H1 (cell line): ENCODE results near the gene ANKS1A. TPM values are rescaled to one million over a fixed set of nuclear protein-coding genes. Genes with fewer than 3 reads are reported as not detected.

Experiments used
- CTCF ChIA-PET: fragments of 300-600 bp; sonication (Branson Sonifier 250); formaldehyde crosslinking; loops from one replicate; lab custom pipeline; 2021; ENCODE audit not compliant: partially characterized antibody; lab: Charles Lee
- POLR2A ChIA-PET: fragments of 300-600 bp; sonication (Branson Sonifier 250); formaldehyde crosslinking; loops from one replicate; lab custom pipeline; 2021; ENCODE audit warnings: inconsistent platforms; ENCODE audit not compliant: partially characterized antibody; lab: Charles Lee
- DNase-seq, 2 experiments: peaks; one replicate each; pipeline versions ENCODE4 v3.0.0 to v3.0.0-alpha.2; 2010 to 2022; ENCODE audit warnings: low spot score in 2 of 2, low read depth in 1 of 2, mixed read lengths in 1 of 2
- FAIRE-seq: peaks from 2 replicates; lab custom pipeline; 2011; peaks lifted over from hg19 to GRCh38; lab: Jason Lieb, UNC
- H2AFZ ChIP-seq: 2 replicates; pipeline ENCODE4 v1.8.1; 2012; ENCODE audit warnings: low read length, inconsistent platforms
- H2AK5ac ChIP-seq: 2 replicates; pipeline ENCODE4 v1.6.1; 2013; ENCODE audit warnings: low read depth, low read length
- H2BK120ac ChIP-seq: replicated peaks from 2 replicates; pipeline ENCODE3; 2013; ENCODE audit warnings: low read depth, low read length, inconsistent platforms
- H2BK12ac ChIP-seq: 2 replicates; pipeline ENCODE4 v1.6.1; 2013; ENCODE audit warnings: low read depth, low read length
- H2BK15ac ChIP-seq: 2 replicates; pipeline ENCODE4 v1.6.1; 2013; ENCODE audit warnings: low read length
- H2BK20ac ChIP-seq: 2 replicates; pipeline ENCODE4 v1.6.1; 2013; ENCODE audit warnings: low read length
- H2BK5ac ChIP-seq: 2 replicates; pipeline ENCODE4 v1.6.1; 2013; ENCODE audit warnings: low read depth, low read length
- H3K14ac ChIP-seq: 2 replicates; pipeline ENCODE4 v1.6.1; 2013; ENCODE audit warnings: inconsistent platforms; ENCODE audit not compliant: insufficient read length
- H3K18ac ChIP-seq: 2 replicates; pipeline ENCODE4 v1.6.1; 2013; ENCODE audit warnings: low read length; ENCODE audit errors: extremely low read depth
- H3K23ac ChIP-seq: 2 replicates; pipeline ENCODE4 v1.6.1; 2013; ENCODE audit warnings: inconsistent platforms; ENCODE audit not compliant: insufficient read length
- H3K23me2 ChIP-seq: 2 replicates; pipeline ENCODE4 v1.6.1; 2013; ENCODE audit warnings: low read depth, low read length
- H3K27ac ChIP-seq: 2 replicates; pipeline ENCODE4 v1.6.1; 2011; ENCODE audit warnings: low read depth, low read length, inconsistent platforms
- H3K27me3 ChIP-seq, 4 experiments: replicated peaks in 1 of 4; 1 replicate in 1 of 4; 2 replicates in 3 of 4; pipeline versions ENCODE4 v1.6.1 to v1.8.1; 2011 to 2013; ENCODE audit warnings: low read length in 3 of 4, mild to moderate bottlenecking in 3 of 4, inconsistent platforms in 2 of 4, mixed read lengths in 2 of 4, moderate library complexity in 1 of 4; ENCODE audit not compliant: control insufficient read depth in 3 of 4, insufficient read depth in 3 of 4; ENCODE audit errors: extremely low read depth in 1 of 4
- H3K36me3 ChIP-seq, 4 experiments: 2 replicates each; pipeline versions ENCODE4 v1.6.1 to v1.8.1; 2011 to 2013; ENCODE audit warnings: mild to moderate bottlenecking in 4 of 4, low read length in 3 of 4, moderate library complexity in 2 of 4, control low read depth in 1 of 4, inconsistent platforms in 1 of 4; ENCODE audit not compliant: insufficient read depth in 4 of 4, control insufficient read depth in 2 of 4
- H3K4ac ChIP-seq: replicated peaks from 2 replicates; pipeline ENCODE3; 2013; ENCODE audit warnings: low read length, low read depth, mixed read lengths, inconsistent platforms; ENCODE audit not compliant: insufficient read length
- H3K4me1 ChIP-seq, 4 experiments: replicated peaks in 1 of 4; 1 replicate in 1 of 4; 2 replicates in 3 of 4; pipeline versions ENCODE4 v1.6.1 to v1.8.1; 2011 to 2013; ENCODE audit warnings: low read length in 3 of 4, inconsistent platforms in 2 of 4, mixed read lengths in 1 of 4; ENCODE audit not compliant: insufficient read depth in 4 of 4, control insufficient read depth in 3 of 4
- H3K4me2 ChIP-seq, 2 experiments: 2 replicates each; pipeline versions ENCODE4 v1.6.1 to v1.8.1; 2011 to 2013; ENCODE audit warnings: low read depth in 2 of 2, low read length in 2 of 2, control low read depth in 1 of 2, inconsistent platforms in 1 of 2, mild to moderate bottlenecking in 1 of 2; ENCODE audit not compliant: insufficient read depth in 1 of 2
- H3K4me3 ChIP-seq, 4 experiments: fragments of 200-600, 300-600 bp in 1 of 4; sonication (generic), shearing (Covaris generic), sonication (Bioruptor Twin) in 1 of 4; 2 replicates each; pipeline versions ENCODE4 v1.5.1 to v1.8.1; 2011 to 2016; ENCODE audit warnings: low read length in 4 of 4, low read depth in 3 of 4, control low read depth in 2 of 4, inconsistent platforms in 2 of 4, mild to moderate bottlenecking in 2 of 4, mixed read lengths in 1 of 4, moderate library complexity in 1 of 4; ENCODE audit not compliant: insufficient read depth in 2 of 4; ENCODE audit errors: extremely low read depth in 1 of 4
- H3K56ac ChIP-seq: replicated peaks from 2 replicates; pipeline ENCODE3; 2013; ENCODE audit warnings: low read depth, mild to moderate bottlenecking, mixed read lengths, low read length, inconsistent platforms; ENCODE audit not compliant: insufficient read length
- H3K79me1 ChIP-seq: 2 replicates; pipeline ENCODE4 v1.6.1; 2013; ENCODE audit warnings: low read depth, low read length, control low read depth
- H3K79me2 ChIP-seq, 2 experiments: 2 replicates each; pipeline versions ENCODE4 v1.6.1 to v1.8.1; 2012 to 2013; ENCODE audit warnings: low read length in 2 of 2, mild to moderate bottlenecking in 2 of 2, inconsistent platforms in 1 of 2; ENCODE audit not compliant: insufficient read depth in 2 of 2, control insufficient read depth in 1 of 2
- H3K9ac ChIP-seq, 4 experiments: replicated peaks in 1 of 4; 1 replicate in 1 of 4; 2 replicates in 3 of 4; pipeline versions ENCODE4 v1.6.1 to v1.8.1; 2011 to 2013; ENCODE audit warnings: low read depth in 3 of 4, low read length in 3 of 4, control low read depth in 2 of 4, mild to moderate bottlenecking in 2 of 4, moderate library complexity in 2 of 4, inconsistent platforms in 1 of 4; ENCODE audit errors: extremely low read depth in 1 of 4
- H3K9me3 ChIP-seq, 2 experiments: 2 replicates each; pipeline versions ENCODE4 v1.6.1 to v1.8.1; 2012 to 2013; ENCODE audit warnings: mild to moderate bottlenecking in 2 of 2, moderate library complexity in 2 of 2, control low read depth in 1 of 2, inconsistent platforms in 1 of 2, low read depth in 1 of 2, low read length in 1 of 2, mixed read lengths in 1 of 2; ENCODE audit not compliant: insufficient read depth in 2 of 2
- H4K20me1 ChIP-seq, 2 experiments: replicated peaks in 1 of 2; 2 replicates each; pipeline versions ENCODE3 to v1.8.1; 2011 to 2013; ENCODE audit warnings: inconsistent platforms in 2 of 2, low read length in 2 of 2, mild to moderate bottlenecking in 1 of 2; ENCODE audit not compliant: insufficient read depth in 2 of 2, control insufficient read depth in 1 of 2
- H4K5ac ChIP-seq: 2 replicates; pipeline ENCODE4 v1.6.1; 2013; ENCODE audit warnings: low read length, low read depth, mixed read lengths, inconsistent platforms; ENCODE audit not compliant: insufficient read length
- H4K8ac ChIP-seq: 2 replicates; pipeline ENCODE4 v1.8.0; 2013; ENCODE audit warnings: mild to moderate bottlenecking, moderate library complexity, low read length, inconsistent platforms; ENCODE audit not compliant: insufficient read depth; ENCODE audit errors: extremely low read depth
- H4K91ac ChIP-seq: replicated peaks from 2 replicates; pipeline ENCODE3; 2013; ENCODE audit warnings: low read length, mixed read lengths, inconsistent platforms; ENCODE audit not compliant: insufficient read length
- BCL11A ChIP-seq, 2 experiments: IDR thresholded peaks; one replicate each; pipeline ENCODE4 v1.6.1; 2011; ENCODE audit warnings: low read depth in 2 of 2, low read length in 2 of 2, mild to moderate bottlenecking in 2 of 2
- CBX5 ChIP-seq: fragments of 300-800, 300-1000 bp; sonication (generic); IDR thresholded peaks from 2 replicates; pipeline ENCODE4 v1.7.1; 2016; ENCODE audit warnings: antibody characterized with exemption, low read length, low read depth
- CEBPB ChIP-seq: IDR thresholded peaks from 2 replicates; pipeline ENCODE4 v1.6.1; 2012; ENCODE audit warnings: low read depth, low read length
- E2F6 ChIP-seq: IDR thresholded peaks from 2 replicates; pipeline ENCODE4 v1.6.1; 2012; ENCODE audit warnings: inconsistent platforms
- HDAC2 ChIP-seq, 2 experiments: fragments of 300-600 bp in 1 of 2; sonication (generic) in 1 of 2; IDR thresholded peaks; 2 replicates each; pipeline ENCODE4 v1.6.1; 2011 to 2012; ENCODE audit warnings: low read depth in 2 of 2, low read length in 2 of 2, mild to moderate bottlenecking in 2 of 2, moderate library complexity in 2 of 2, borderline replicate concordance in 1 of 2, inconsistent platforms in 1 of 2
- MAX ChIP-seq: IDR thresholded peaks from 2 replicates; pipeline ENCODE4 v1.6.1; 2012; ENCODE audit warnings: inconsistent platforms
- RXRA ChIP-seq: IDR thresholded peaks from 2 replicates; pipeline ENCODE4 v1.6.1; 2011; ENCODE audit warnings: low read depth, mild to moderate bottlenecking, low read length, moderate library complexity; ENCODE audit not compliant: insufficient read depth
- SIN3A ChIP-seq, 2 experiments: IDR thresholded peaks in 1 of 2; conservative IDR thresholded peaks in 1 of 2; 2 replicates each; pipeline ENCODE4 v1.6.1; 2011 to 2012; ENCODE audit warnings: low read length in 2 of 2, improper control_type of control experiment in 1 of 2, low read depth in 1 of 2, mild to moderate bottlenecking in 1 of 2
- TAF7 ChIP-seq: optimal IDR thresholded peaks from 2 replicates; pipeline ENCODE3; 2011; ENCODE audit warnings: low read depth, mild to moderate bottlenecking, inconsistent platforms, low read length, moderate library complexity, borderline replicate concordance
- TEAD4 ChIP-seq: IDR thresholded peaks from 2 replicates; pipeline ENCODE4 v1.6.1; 2012; ENCODE audit warnings: low read depth, low read length, inconsistent platforms, mixed read lengths
- USF2 ChIP-seq: IDR thresholded peaks from 2 replicates; pipeline ENCODE4 v1.6.1; 2011; ENCODE audit warnings: low read length, improper control_type of control experiment
- WGBS, 2 experiments: shearing (Covaris generic) in 1 of 2; methylation state at CpG; one replicate each; pipeline versions ENCODE4 v1.1.6 to v1.1.7; 2013 to 2015; ENCODE audit warnings: low lambda C conversion rate in 2 of 2, mixed read lengths in 2 of 2, inconsistent platforms in 1 of 2, low coverage in 1 of 2, missing lambda C conversion rate in 1 of 2; ENCODE audit not compliant: insufficient replicate concordance in 2 of 2, insufficient coverage in 1 of 2, insufficient read length in 1 of 2; ENCODE audit errors: extremely low coverage in 1 of 2, missing lambda C conversion rate in 1 of 2; 5-methylcytosine and 5-hydroxymethylcytosine counted together
- polyA plus RNA-seq, 7 experiments: library from polyadenylated mRNA; depleted of rRNA in 3 of 7; stranded (reverse) in 5 of 7; unstranded in 2 of 7; fragments of >200 nt in 5 of 7; fragments of 200-250 nt in 2 of 7; gene quantifications; 1 replicate in 5 of 7; 2 replicates in 1 of 7; 4 replicates in 1 of 7; pipeline versions ENCODE4 v1.2.1 to v1.2.3, GENCODE V29; 2011 to 2013; ENCODE audit warnings: missing spikeins in 2 of 7, mixed read lengths in 2 of 7
- total RNA-seq: library from RNA; stranded (reverse); fragmentation: NEBNext Ultra II Directional; extraction: Animal tissue kit (Norgen Biotek cat#: 25700); gene quantifications from 2 replicates; pipeline ENCODE4 v1.2.1, GENCODE V29; 2021

ANKS1A gene
- total and polyA plus RNA-seq, 2 of the 8 experiments (the other 6 are each of a cell fraction or from before 2014, with no cell fraction given): 9.8 to 30.9 TPM

GRCh38 chr6:35014786-35015185 lies 125.7 kb downstream of the ANKS1A start:
- no peak overlapping the region for H3K27ac ChIP-seq
- no peak overlapping the region for H3K18ac ChIP-seq
- no peak overlapping the region for H4K91ac ChIP-seq
- peaks cover 0 to 10% (median 6%) of the 10 kb centered on the region in 4 experiments; a peak in 4 of 8 replicates for H3K36me3 ChIP-seq
- WGBS, 2 experiments: 83% methylated on average over 3 of the region's 3 CpGs; no CpG with 5 or more reads in 1 of the 2 experiments
- no peak overlapping the region for H2BK5ac ChIP-seq
- no peak overlapping the region for H3K4me2 ChIP-seq
- H3K27me3 ChIP-seq: no peaks in the 10 kb centered on the region
- H3K14ac ChIP-seq: no peak overlapping the region
- H3K79me2 ChIP-seq: no peaks in the 10 kb centered on the region
- no peaks in the 10 kb centered on the region for H4K20me1 ChIP-seq
- H3K4me3 ChIP-seq: no peak overlapping the region
- H4K8ac ChIP-seq: no peak overlapping the region
- no peak overlapping the region for H3K23ac ChIP-seq
- FAIRE-seq (no peak), DNase-seq (no peak)
- no peak overlapping the region for H4K5ac ChIP-seq
- no peaks in the 10 kb centered on the region for H3K23me2 ChIP-seq
- no peak overlapping the region for H3K9ac ChIP-seq
- H2AK5ac ChIP-seq: no peak overlapping the region
- peaks cover 0 to 6% (median 0%) of the 10 kb centered on the region in 4 experiments; a peak in 2 of 7 replicates for H3K4me1 ChIP-seq
- H2BK20ac ChIP-seq: no peak overlapping the region
- H2AFZ ChIP-seq: no peak overlapping the region
- no peak overlapping the region for H2BK120ac ChIP-seq
- ChIA-PET CTCF (interaction anchor here (0.7 to 1.4 kb wide), 5 partner anchors 11 to 125 kb away, joined by 3 to 4 read pairs (median 3); no protein-coding TSS in a partner anchor), POLR2A (interaction anchor here (0.5 to 0.6 kb wide), 2 partner anchors 13 to 719 kb away, joined by 4 to 5 read pairs; no protein-coding TSS in a partner anchor)
- no peaks in the 10 kb centered on the region for H3K79me1 ChIP-seq
- no peak overlapping the region for H2BK15ac ChIP-seq
- no peak overlapping the region for H3K4ac ChIP-seq
- H2BK12ac ChIP-seq: no peak overlapping the region
- H3K9me3 ChIP-seq: no peaks in the 10 kb centered on the region
- H3K56ac ChIP-seq: no peak overlapping the region
- TF ChIP-seq USF2: no peak
- no peak for TF ChIP-seq BCL11A (IDR thresholded peaks at IDR 0.05; ENCODE audit: low read depth in 2 of 2, low read length in 2 of 2)
- TF ChIP-seq TEAD4: no peak
- no peak for TF ChIP-seq RXRA
- no peak for TF ChIP-seq MAX
- no peak for TF ChIP-seq CEBPB
- TF ChIP-seq HDAC2 (IDR thresholded peaks at IDR 0.05; ENCODE audit: borderline replicate concordance in 1 of 2, low read depth in 2 of 2, low read length in 2 of 2): no peak
- TF ChIP-seq E2F6: no peak
- no peak for TF ChIP-seq SIN3A (conservative IDR thresholded peaks at IDR 0.05 in 1 of 2, IDR thresholded peaks at IDR 0.05 in 1 of 2; ENCODE audit: low read depth in 1 of 2, low read length in 2 of 2)
- no peak for TF ChIP-seq TAF7
- no peak for TF ChIP-seq CBX5
